IPS-20b (cell line): ENCODE measurements around the gene SHROOM4.

Experiments used
- H3K27ac ChIP-seq: one replicate; pipeline ENCODE4 v1.5.1; 2013; ENCODE audit warnings: low read length
- H3K27me3 ChIP-seq: 2 replicates; pipeline ENCODE4 v1.6.1; 2013; ENCODE audit warnings: mild to moderate bottlenecking, low read length, inconsistent platforms; ENCODE audit not compliant: insufficient read depth
- H3K36me3 ChIP-seq: 2 replicates; pipeline ENCODE4 v1.6.1; 2013; ENCODE audit warnings: low read depth, mild to moderate bottlenecking, inconsistent platforms, low read length, moderate library complexity; ENCODE audit not compliant: insufficient read depth
- H3K4me1 ChIP-seq: 2 replicates; pipeline ENCODE4 v1.6.1; 2013; ENCODE audit warnings: mild to moderate bottlenecking, control low read depth, inconsistent platforms, low read length, moderate library complexity; ENCODE audit not compliant: insufficient read depth
- H3K4me3 ChIP-seq: 2 replicates; pipeline ENCODE4 v1.5.1; 2013; ENCODE audit warnings: mild to moderate bottlenecking, low read length, inconsistent platforms
- H3K9ac ChIP-seq: 2 replicates; pipeline ENCODE4 v1.6.1; 2013; ENCODE audit warnings: low read depth, mild to moderate bottlenecking, inconsistent platforms, low read length, moderate library complexity
- H3K9me3 ChIP-seq: 2 replicates; pipeline ENCODE4 v1.6.1; 2013; ENCODE audit warnings: mild to moderate bottlenecking, low read depth, low read length, inconsistent platforms; ENCODE audit not compliant: insufficient read depth

Gene SHROOM4

GRCh38 chrX:50813843-50814661, at the start of gene SHROOM4:
Gene SHROOM4 (minus strand): TSS chrX:50814194. CDS start chrX:50814018, 176 bp downstream.
- H3K27ac ChIP-seq, result no peak within 1 kb of the TSS
- H3K9ac ChIP-seq, result peak within 1 kb of the TSS; percentile 58; the same call in 1 of the 2 replicates
- no peaks in the 10 kb centered on the region for H3K9me3 ChIP-seq
- peaks cover 4% of the 10 kb centered on the region; the same call in 1 of the 2 replicates for H3K4me1 ChIP-seq
- peak within 1 kb of the TSS; percentile 76 for H3K4me3 ChIP-seq
- H3K36me3 ChIP-seq, result no peaks in the 10 kb centered on the region
- H3K27me3 ChIP-seq, result no peaks in the 10 kb centered on the region; the same call in 1 of the 2 replicates

GRCh38 chrX:50863471-50863870, 49.5 kb upstream of the SHROOM4 start:
- no peak overlapping the region for H3K27ac ChIP-seq
- H3K27me3 ChIP-seq, result no peaks in the 10 kb centered on the region
- no peaks in the 10 kb centered on the region for H3K9me3 ChIP-seq
- H3K4me1 ChIP-seq, result no peaks in the 10 kb centered on the region
- H3K36me3 ChIP-seq, result no peaks in the 10 kb centered on the region
- no peak overlapping the region for H3K9ac ChIP-seq
- no peak overlapping the region for H3K4me3 ChIP-seq

- Histone ChIP-seq H3K27me3 (no peaks in the 10 kb centered on the region), H3K4me3 (no peak overlapping the region), H3K36me3 (no peaks in the 10 kb centered on the region), H3K27ac (no peak overlapping the region), H3K4me1 (no peaks in the 10 kb centered on the region), H3K9me3 (no peaks in the 10 kb centered on the region), H3K9ac (no peak overlapping the region)
Measured at GRCh38 chrX:50860518-50860917, 46.5 kb upstream of the SHROOM4 start.

- H3K9me3 ChIP-seq, result no peaks in the 10 kb centered on the region
- no peaks in the 10 kb centered on the region for H3K27me3 ChIP-seq
- no peak overlapping the region for H3K9ac ChIP-seq
- H3K27ac ChIP-seq, result no peak overlapping the region
- no peak overlapping the region for H3K4me3 ChIP-seq
- H3K36me3 ChIP-seq, result no peaks in the 10 kb centered on the region
- no peaks in the 10 kb centered on the region for H3K4me1 ChIP-seq
Measured at GRCh38 chrX:50858548-50858947, 44.6 kb upstream of the SHROOM4 start.

- no peaks in the 10 kb centered on the region for H3K4me1 ChIP-seq
- H3K27ac ChIP-seq, result no peak overlapping the region
- H3K4me3 ChIP-seq, result no peak overlapping the region
- H3K9me3 ChIP-seq, result no peaks in the 10 kb centered on the region
- H3K36me3 ChIP-seq, result no peaks in the 10 kb centered on the region
- H3K9ac ChIP-seq, result no peak overlapping the region
- H3K27me3 ChIP-seq, result no peaks in the 10 kb centered on the region
Measured at GRCh38 chrX:50853399-50853798, 39.4 kb upstream of the SHROOM4 start.

- Histone ChIP-seq H3K9me3 (no peaks in the 10 kb centered on the region), H3K27me3 (no peaks in the 10 kb centered on the region), H3K9ac (no peak overlapping the region), H3K36me3 (no peaks in the 10 kb centered on the region), H3K27ac (no peak overlapping the region), H3K4me1 (no peaks in the 10 kb centered on the region), H3K4me3 (no peak overlapping the region)
Measured at GRCh38 chrX:50852524-50852923, 38.5 kb upstream of the SHROOM4 start.

GRCh38 chrX:50842221-50842620, 28.2 kb upstream of the SHROOM4 start:
- no peaks in the 10 kb centered on the region for H3K36me3 ChIP-seq
- no peak overlapping the region for H3K27ac ChIP-seq
- no peaks in the 10 kb centered on the region for H3K9me3 ChIP-seq
- no peak overlapping the region for H3K9ac ChIP-seq
- no peaks in the 10 kb centered on the region for H3K4me1 ChIP-seq
- no peaks in the 10 kb centered on the region for H3K27me3 ChIP-seq
- H3K4me3 ChIP-seq, result no peak overlapping the region

GRCh38 chrX:50839730-50840129, 25.7 kb upstream of the SHROOM4 start:
- Histone ChIP-seq H3K9me3 (no peaks in the 10 kb centered on the region), H3K27ac (no peak overlapping the region), H3K27me3 (no peaks in the 10 kb centered on the region)

GRCh38 chrX:50838820-50839600, 25.0 kb upstream of the SHROOM4 start:
- no peak overlapping the region for H3K4me3 ChIP-seq
- H3K9me3 ChIP-seq, result no peaks in the 10 kb centered on the region
- no peaks in the 10 kb centered on the region for H3K4me1 ChIP-seq
- H3K9ac ChIP-seq, result no peak overlapping the region
- H3K27me3 ChIP-seq, result no peaks in the 10 kb centered on the region
- no peak overlapping the region for H3K27ac ChIP-seq
- no peaks in the 10 kb centered on the region for H3K36me3 ChIP-seq

More at GRCh38 chrX:50839730-50840129, 25.7 kb upstream of the SHROOM4 start:
- H3K36me3 ChIP-seq, result no peaks in the 10 kb centered on the region
- no peak overlapping the region for H3K9ac ChIP-seq
- no peaks in the 10 kb centered on the region for H3K4me1 ChIP-seq
- no peak overlapping the region for H3K4me3 ChIP-seq

- H3K36me3 ChIP-seq, result no peaks in the 10 kb centered on the region
- H3K27me3 ChIP-seq, result no peaks in the 10 kb centered on the region
- H3K4me3 ChIP-seq, result no peak overlapping the region
- H3K4me1 ChIP-seq, result no peaks in the 10 kb centered on the region
- H3K9me3 ChIP-seq, result no peaks in the 10 kb centered on the region
- no peak overlapping the region for H3K27ac ChIP-seq
- no peak overlapping the region for H3K9ac ChIP-seq
Measured at GRCh38 chrX:50827996-50828395, 14.0 kb upstream of the SHROOM4 start.

GRCh38 chrX:50825825-50826224, 11.8 kb upstream of the SHROOM4 start:
- Histone ChIP-seq H3K9ac (no peak overlapping the region), H3K4me1 (no peaks in the 10 kb centered on the region), H3K27me3 (no peaks in the 10 kb centered on the region), H3K9me3 (no peaks in the 10 kb centered on the region), H3K27ac (no peak overlapping the region), H3K4me3 (no peak overlapping the region), H3K36me3 (no peaks in the 10 kb centered on the region)

GRCh38 chrX:50818986-50819385, 5.0 kb upstream of the SHROOM4 start:
- H3K9me3 ChIP-seq, result no peaks in the 10 kb centered on the region
- no peak overlapping the region for H3K27ac ChIP-seq
- H3K27me3 ChIP-seq, result no peaks in the 10 kb centered on the region
- no peak overlapping the region for H3K4me3 ChIP-seq
- H3K36me3 ChIP-seq, result no peaks in the 10 kb centered on the region
- H3K9ac ChIP-seq, result no peak overlapping the region
- 0 out of 2 replicates have a peak, but pooled peaks cover 4% of the 10 kb centered on the region for H3K4me1 ChIP-seq
